Effector CD8-positive, alpha-beta T cell (primary cell): Measurements from ENCODE around the gene FEN1.

Experiments
- DNase-seq: peaks from one replicate; lab custom pipeline; 2025; lab: John Stamatoyannopoulos, UW

The FEN1 gene

DNA sequence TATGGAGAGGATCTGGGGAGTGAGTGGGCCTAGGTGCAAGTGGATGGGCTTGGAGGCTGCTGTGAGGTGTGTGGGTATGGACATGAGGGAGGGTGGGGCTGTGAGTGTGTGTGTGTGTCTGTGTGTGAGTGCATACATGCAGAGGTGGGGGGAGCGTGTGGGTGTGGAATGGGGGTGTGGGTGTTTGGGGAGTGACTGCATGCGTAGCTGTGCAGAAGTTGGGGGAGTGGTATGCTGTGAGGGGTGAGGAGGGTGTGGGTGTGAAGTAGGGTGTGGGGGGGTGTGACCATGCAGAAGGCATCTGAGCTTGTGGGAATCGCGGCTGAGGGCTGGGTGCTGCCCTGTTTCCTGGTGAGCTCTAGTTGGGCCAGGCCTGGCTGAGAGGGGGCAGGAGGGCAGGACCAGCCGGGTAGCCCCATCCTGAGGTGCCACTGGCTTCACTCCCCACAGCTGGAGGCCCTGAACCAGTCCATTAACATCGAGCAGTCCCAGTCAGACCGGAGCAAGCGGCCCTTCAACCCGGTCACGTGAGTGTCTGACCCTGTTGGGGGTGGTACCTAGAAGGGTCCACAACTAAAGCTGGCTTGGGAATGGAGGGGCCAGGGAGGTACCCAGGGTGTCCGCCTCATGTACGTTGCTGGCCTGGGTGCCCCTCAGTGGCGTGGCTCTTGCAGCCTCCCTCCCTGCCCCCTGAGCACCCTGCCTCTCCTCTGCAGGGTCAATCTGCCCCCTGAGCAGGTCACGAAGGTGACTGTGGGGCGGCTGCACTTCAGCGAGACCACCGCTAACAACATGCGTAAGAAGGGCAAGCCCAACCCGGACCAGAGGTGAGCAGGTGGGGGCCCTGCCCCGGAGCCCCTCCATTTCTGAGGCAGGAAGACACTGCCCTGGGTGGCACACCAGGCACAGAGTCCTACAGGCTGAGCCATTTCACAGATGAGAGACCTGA, 16.8 kb upstream of the FEN1 start:
- DNase-seq: no peak

GRCh38 chr11:61776561-61777075, 16.1 kb upstream of the FEN1 start:
- DNase-seq: peak; percentile 19

- peak; percentile 65 for DNase-seq
Observed at GRCh38 chr11:61777234-61778090, 15.2 kb upstream of the FEN1 start.

GRCh38 chr11:61778357-61778886, 14.3 kb upstream of the FEN1 start:
- no peak for DNase-seq

- DNase-seq: no peak
Observed at GRCh38 chr11:61778920-61779650, 13.6 kb upstream of the FEN1 start.

DNA sequence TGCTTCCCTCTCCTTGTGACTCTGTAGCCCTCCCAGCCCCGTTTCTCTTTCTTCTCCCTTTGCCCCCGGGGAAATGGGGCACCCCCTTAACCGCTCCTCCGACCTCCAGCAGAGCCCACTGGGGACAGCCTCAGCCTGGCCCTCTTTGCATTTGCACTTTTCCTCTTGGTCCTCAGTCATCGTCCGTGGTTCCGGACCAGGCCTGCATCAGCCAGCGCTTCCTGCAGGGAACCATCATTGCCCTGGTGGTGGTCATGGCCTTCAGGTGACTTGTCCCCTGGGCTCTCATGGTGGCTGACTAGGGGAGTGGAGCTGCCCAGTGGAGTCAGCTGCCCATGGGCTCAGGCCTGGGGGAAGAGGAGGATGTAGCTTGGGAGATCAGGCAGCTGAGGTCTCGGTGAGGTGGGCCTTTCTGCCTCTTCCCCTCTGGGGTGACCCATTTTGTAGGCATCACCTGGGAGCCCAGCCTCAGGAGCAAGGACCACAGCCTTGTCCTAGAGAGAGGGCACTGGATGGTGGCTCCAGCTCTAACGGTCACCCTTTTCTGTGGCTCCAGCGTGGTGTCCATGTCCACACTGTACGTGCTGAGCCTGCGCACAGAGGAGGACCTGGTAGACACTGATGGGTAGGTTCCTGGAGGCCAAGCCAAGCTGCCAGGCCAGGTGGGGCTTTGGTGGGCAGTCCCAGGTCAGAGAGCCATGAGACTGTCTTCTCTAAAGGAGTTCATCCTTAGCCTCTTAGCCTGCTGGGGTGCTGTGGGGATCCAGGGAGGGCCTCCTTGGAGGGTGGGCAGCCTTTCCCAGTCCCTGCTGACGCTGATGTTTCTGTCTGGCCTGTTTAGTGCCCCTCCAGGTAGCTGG, 12.8 kb upstream of the FEN1 start:
- no peak for DNase-seq

GRCh38 chr11:61780581-61781162, 12.0 kb upstream of the FEN1 start:
- no peak for DNase-seq

- no peak for DNase-seq
Observed at GRCh38 chr11:61781585-61781984, 11.1 kb upstream of the FEN1 start.

- no peak for DNase-seq
Observed at GRCh38 chr11:61782299-61782698, 10.4 kb upstream of the FEN1 start.

- no peak for DNase-seq
Observed at GRCh38 chr11:61782841-61783240, 9.9 kb upstream of the FEN1 start.

GRCh38 chr11:61783717-61784505, 8.8 kb upstream of the FEN1 start:
- DNase-seq: no peak

DNA sequence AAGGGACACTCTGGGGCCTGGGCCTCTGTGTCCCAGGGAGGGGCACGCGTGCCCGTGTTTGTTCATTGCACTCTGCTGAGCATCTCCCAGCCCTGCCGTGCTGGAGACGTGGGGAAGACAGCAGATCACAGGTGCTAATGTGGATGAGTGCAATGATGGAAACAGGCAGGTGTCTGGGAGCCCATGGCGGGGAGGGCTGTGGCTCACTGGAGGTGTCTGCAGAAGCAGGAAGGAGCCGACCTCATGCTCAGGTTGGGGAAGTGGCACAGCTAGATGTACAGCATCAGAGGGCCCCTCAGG, 8.3 kb upstream of the FEN1 start:
- DNase-seq: no peak

DNA sequence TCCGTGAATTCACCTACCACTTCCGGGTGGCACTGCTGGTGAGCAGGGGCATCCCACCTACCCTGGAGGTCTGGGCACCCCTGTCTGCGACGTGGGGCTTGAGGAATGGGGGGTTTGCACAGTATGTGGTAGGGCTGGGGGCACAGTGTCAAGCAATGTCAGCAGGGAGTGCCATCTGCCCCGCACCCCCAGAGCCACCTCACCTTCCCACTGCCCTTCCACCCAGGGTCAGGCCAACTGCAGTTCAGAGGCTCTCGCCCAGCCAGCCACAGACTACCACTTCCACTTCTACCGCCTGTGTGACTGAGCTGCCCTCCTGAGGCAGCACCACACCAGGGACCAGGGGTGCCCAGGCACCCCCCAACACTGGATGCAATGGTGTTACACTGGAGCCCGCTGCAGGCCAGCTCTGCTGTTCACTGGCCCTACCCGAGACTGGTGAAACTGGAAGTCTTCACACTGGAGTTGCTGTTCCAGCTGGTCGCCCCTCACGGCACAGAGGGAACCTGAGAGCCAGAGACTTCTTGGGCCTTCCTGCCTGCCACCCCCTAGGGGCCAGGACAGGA, 6.8 kb upstream of the FEN1 start:
- no peak for DNase-seq

DNA sequence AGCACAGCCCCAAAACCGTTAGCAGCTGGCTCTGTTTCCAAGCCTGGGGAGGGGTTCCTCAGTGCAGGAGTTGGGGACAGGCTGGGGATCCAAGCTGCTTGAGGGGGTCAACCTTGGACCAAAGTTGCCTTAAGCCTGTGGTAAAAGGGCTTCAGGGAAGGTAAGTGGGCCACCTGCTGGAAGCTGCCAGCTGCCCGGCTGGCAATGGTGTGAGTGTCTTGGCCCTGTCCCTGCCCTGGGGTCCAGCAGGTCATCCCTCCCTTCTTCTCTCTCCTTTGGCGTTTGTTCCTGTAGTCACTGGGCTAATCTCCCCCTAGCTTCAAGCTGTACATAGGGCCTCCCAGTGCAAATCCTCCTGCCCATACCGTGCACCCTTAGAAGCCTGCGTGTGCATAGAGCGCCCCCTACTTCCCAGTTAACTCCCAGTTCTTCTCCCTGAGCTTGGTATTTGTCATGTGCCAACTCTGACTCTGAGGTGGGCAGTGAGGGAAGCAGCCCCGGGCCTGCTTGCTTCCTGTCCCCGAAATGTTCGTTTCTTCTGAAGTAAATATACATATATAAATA, 4.7 kb upstream of the FEN1 start:
- no peak for DNase-seq

GRCh38 chr11:61791737-61792309, 888 bp upstream of the FEN1 start:
- peak; percentile 12 for DNase-seq

DNA sequence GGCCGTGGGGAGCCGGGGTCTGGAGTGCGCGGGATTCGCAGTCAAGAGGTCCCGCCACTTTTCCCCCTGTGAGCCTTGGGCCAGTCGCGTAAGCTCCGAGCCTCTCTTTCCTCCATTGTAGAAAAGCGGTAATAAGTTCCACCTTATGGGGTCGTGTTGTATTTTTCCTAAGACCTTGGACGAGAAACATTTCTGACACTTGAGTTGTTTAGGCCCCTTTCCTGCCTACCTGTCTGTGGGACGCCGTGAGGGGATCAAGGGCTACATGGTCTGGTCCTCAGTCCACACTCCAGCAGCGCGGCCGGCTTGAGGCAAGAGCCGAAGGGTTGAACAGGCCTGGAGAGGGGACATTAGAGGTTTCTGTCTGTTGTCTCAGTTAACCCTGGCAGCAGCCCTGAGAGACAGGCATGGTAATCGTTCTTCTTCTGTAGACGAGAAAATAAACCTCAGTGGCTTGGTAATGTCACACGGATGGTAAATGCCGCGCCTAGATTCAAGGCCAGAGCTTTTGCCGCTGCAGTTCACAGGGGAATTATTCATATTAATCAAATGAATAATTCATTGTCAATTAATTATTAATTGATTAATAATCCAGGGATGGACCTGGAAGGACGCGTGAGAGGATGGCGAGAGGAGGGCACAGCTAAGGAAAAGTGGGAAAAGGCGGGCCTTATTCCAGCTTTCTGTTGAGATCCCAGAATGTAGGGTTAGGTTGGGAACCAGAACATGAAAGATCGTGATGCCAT, 545 bp downstream of the FEN1 start:
- no peak for DNase-seq

GRCh38 chr11:61793829-61794204, 1.1 kb downstream of the FEN1 start:
- DNase-seq: no peak

GRCh38 chr11:61794579-61794978, 1.9 kb downstream of the FEN1 start:
- DNase-seq: no peak
